ENCODE data around the gene LRRC37B. TPM values are rescaled to one million over a fixed set of nuclear protein-coding genes. Genes with fewer than 3 reads are reported as not detected.
"Not testable (repeated sequence)": the region's sequence is repeated elsewhere in the genome, so short reads cannot be mapped to it uniquely, and the experiment has no call there.

Gene LRRC37B
- total RNA-seq, 1 experiment from 2014 or later = 8.8 TPM

GRCh38 chr17:32021615-32021955, 14.4 kb downstream of the LRRC37B start (continued):
- TF ChIP-seq REST (IDR thresholded peaks at IDR 0.05; ENCODE audit: low read depth) = no peak

- ATAC-seq; H3K27ac ChIP-seq (ENCODE audit: low read depth, low read length); RAD21 ChIA-PET (ENCODE audit: low non-redundant PET in 1 of 2, low total read pairs in 2 of 2, uncharacterized antibody in 2 of 2, unreplicated experiment in 2 of 2); H3K4me2 ChIP-seq (ENCODE audit: low read length); H2AFZ ChIP-seq (ENCODE audit: low read depth, low read length, poor library complexity, severe bottlenecking); H3K9me2 ChIP-seq (ENCODE audit: insufficient read depth); H3K27me3 ChIP-seq (ENCODE audit: insufficient read depth, low read length); H3K4me3 ChIP-seq (replicated peaks in 1 of 2; ENCODE audit: low read depth in 1 of 2, low read length in 2 of 2); H3K9me3 ChIP-seq (ENCODE audit: control insufficient read depth in 1 of 2, insufficient read depth in 1 of 2, low read depth in 1 of 2, low read length in 2 of 2); H4K20me1 ChIP-seq (ENCODE audit: insufficient read depth); POLR2A ChIA-PET; DNase-seq (ENCODE audit: low read depth, low spot score); H3K36me3 ChIP-seq (ENCODE audit: control insufficient read depth in 1 of 2, insufficient read depth in 2 of 2, low read length in 2 of 2); H3K79me2 ChIP-seq (ENCODE audit: insufficient read depth, low read length); H3K4me1 ChIP-seq (ENCODE audit: control insufficient read depth in 1 of 2, insufficient read depth in 2 of 2, low read length in 2 of 2); BruUV-seq (replicated peaks); intact Hi-C loops (cut with micrococcal nuclease); H3K9ac ChIP-seq (ENCODE audit: low read length); CTCF ChIA-PET: not testable (repeated sequence)
Observed at GRCh38 chr17:32022554-32022953, 15.4 kb downstream of the LRRC37B start.

- BruUV-seq (replicated peaks); RAD21 ChIA-PET (ENCODE audit: low non-redundant PET in 1 of 2, low total read pairs in 2 of 2, uncharacterized antibody in 2 of 2, unreplicated experiment in 2 of 2); H3K27ac ChIP-seq (ENCODE audit: low read depth, low read length); H3K9ac ChIP-seq (ENCODE audit: low read length); H3K36me3 ChIP-seq (ENCODE audit: control insufficient read depth in 1 of 2, insufficient read depth in 2 of 2, low read length in 2 of 2); POLR2A ChIA-PET; intact Hi-C loops (cut with micrococcal nuclease); H2AFZ ChIP-seq (ENCODE audit: low read depth, low read length, poor library complexity, severe bottlenecking); CTCF ChIA-PET; H3K4me1 ChIP-seq (ENCODE audit: control insufficient read depth in 1 of 2, insufficient read depth in 2 of 2, low read length in 2 of 2); H3K27me3 ChIP-seq (ENCODE audit: insufficient read depth, low read length); H3K9me3 ChIP-seq (ENCODE audit: control insufficient read depth in 1 of 2, insufficient read depth in 1 of 2, low read depth in 1 of 2, low read length in 2 of 2); H3K4me3 ChIP-seq (replicated peaks in 1 of 2; ENCODE audit: low read depth in 1 of 2, low read length in 2 of 2); ATAC-seq; H3K4me2 ChIP-seq (ENCODE audit: low read length); DNase-seq (ENCODE audit: low read depth, low spot score); H4K20me1 ChIP-seq (ENCODE audit: insufficient read depth); H3K9me2 ChIP-seq (ENCODE audit: insufficient read depth); H3K79me2 ChIP-seq (ENCODE audit: insufficient read depth, low read length): not testable (repeated sequence)
Observed at GRCh38 chr17:32027271-32027670, 20.1 kb downstream of the LRRC37B start.

Measured in HCT116 (cell line).